K562 (cell line): ENCODE data around the gene FAM53B. TPM values are rescaled to one million over a fixed set of nuclear protein-coding genes. Genes with fewer than 3 reads are reported as not detected.

Experiments
- ATAC-seq: fragments of 200-7000 bp; cut with Tn5 transposase; 3 replicates; pipeline ENCODE4 v1.9.1; 2020; ENCODE audit warnings: moderate library complexity
- BruUV-seq: library from RNA; stranded (reverse); fragments of 400-500 nt; replicated peaks from 2 replicates; lab custom pipeline; 2021; lab: Mats Ljungman, UMichigan
- CTCF ChIA-PET: fragments of 300-600 bp; formaldehyde crosslinking; extraction: SDS; loops from one replicate; lab custom pipeline; 2021; ENCODE audit warnings: low intra/inter-chr PET ratio; lab: Yijun Ruan, JAX
- POLR2A ChIA-PET: fragments of 300-600, 350-650 bp; sonication (Branson Sonifier 250); formaldehyde crosslinking; extraction: SDS; loops from one replicate; lab custom pipeline; 2021; ENCODE audit warnings: antibody characterized with exemption, inconsistent platforms; lab: Yijun Ruan, JAX
- DNase-seq, 4 experiments: peaks; one replicate each; pipeline versions ENCODE4 v3.0.0 to v3.0.0-alpha.2; 2011 to 2018; ENCODE audit warnings: low spot score in 3 of 4, mixed read lengths in 3 of 4; ENCODE audit errors: extremely low read depth in 1 of 4
- FAIRE-seq: peaks from 2 replicates; lab custom pipeline; 2011; peaks lifted over from hg19 to GRCh38; lab: Jason Lieb, UNC
- H2AFZ ChIP-seq: 2 replicates; pipeline ENCODE4 v1.6.0; 2011; ENCODE audit warnings: low read depth, low read length, control low read depth, inconsistent platforms
- H3K27ac ChIP-seq: fragments of 200-600 bp; 3 replicates; pipeline ENCODE4 v1.8.0; 2011; ENCODE audit warnings: low read depth, mild to moderate bottlenecking, control low read depth, inconsistent platforms, low read length, moderate library complexity, mixed read lengths; ENCODE audit errors: extremely low read depth
- H3K27me3 ChIP-seq, 2 experiments: fragments of 300-600 bp in 1 of 2; 2 replicates in 1 of 2; 3 replicates in 1 of 2; pipeline versions ENCODE4 v1.6.0 to v1.8.0; 2011; ENCODE audit warnings: inconsistent platforms in 2 of 2, low read length in 2 of 2, mild to moderate bottlenecking in 1 of 2, mixed read lengths in 1 of 2, moderate library complexity in 1 of 2; ENCODE audit not compliant: control insufficient read depth in 2 of 2, insufficient read depth in 2 of 2
- H3K36me3 ChIP-seq: fragments of 300-600 bp; 3 replicates; pipeline ENCODE4 v1.8.0; 2011; ENCODE audit warnings: mild to moderate bottlenecking, low read length, inconsistent platforms; ENCODE audit not compliant: control insufficient read depth, insufficient read depth
- H3K4me1 ChIP-seq, 2 experiments: fragments of 200-600 bp in 1 of 2; replicated peaks in 1 of 2; 2 replicates in 1 of 2; 3 replicates in 1 of 2; pipeline versions ENCODE4 v1.5.1 to v1.8.0; 2011; ENCODE audit warnings: inconsistent platforms in 2 of 2, low read length in 2 of 2, mild to moderate bottlenecking in 1 of 2, mixed read lengths in 1 of 2, moderate library complexity in 1 of 2; ENCODE audit not compliant: control insufficient read depth in 2 of 2, insufficient read depth in 2 of 2
- H3K4me2 ChIP-seq: 2 replicates; pipeline ENCODE4 v1.6.1; 2011; ENCODE audit warnings: low read length, control low read depth, inconsistent platforms, mixed read lengths; ENCODE audit not compliant: insufficient read depth
- H3K4me3 ChIP-seq: fragments of 200-600 bp; sonication (generic), shearing (Covaris generic); 2 replicates; pipeline ENCODE4 v1.5.1; 2016; ENCODE audit warnings: control low read depth, inconsistent platforms
- H3K79me2 ChIP-seq: fragments of 200-600 bp; 3 replicates; pipeline ENCODE4 v1.8.0; 2011; ENCODE audit warnings: low read length, inconsistent platforms; ENCODE audit not compliant: control insufficient read depth, insufficient read depth
- H3K9ac ChIP-seq, 2 experiments: 2 replicates each; pipeline versions ENCODE4 v1.6.0 to v1.6.1; 2011; ENCODE audit warnings: low read depth in 2 of 2, low read length in 2 of 2, control low read depth in 1 of 2, inconsistent platforms in 1 of 2, mild to moderate bottlenecking in 1 of 2, mixed read lengths in 1 of 2; ENCODE audit not compliant: insufficient read depth in 1 of 2
- H3K9me1 ChIP-seq: one replicate; pipeline ENCODE4 v1.6.0; 2011; ENCODE audit warnings: inconsistent platforms, mild to moderate bottlenecking, low read length, moderate library complexity; ENCODE audit not compliant: control insufficient read depth, insufficient read depth
- H3K9me3 ChIP-seq: replicated peaks from 2 replicates; pipeline ENCODE4 v1.5.1; 2011; ENCODE audit warnings: low read depth, low read length, inconsistent platforms; ENCODE audit not compliant: control insufficient read depth, insufficient read depth
- H4K20me1 ChIP-seq: replicated peaks from 2 replicates; pipeline ENCODE4 v1.6.1; 2011; ENCODE audit warnings: low read length, inconsistent platforms, mixed read lengths; ENCODE audit not compliant: control insufficient read depth, insufficient read depth
- CTCFL ChIP-seq: IDR thresholded peaks from 2 replicates; pipeline ENCODE4 v1.6.1; 2011; ENCODE audit warnings: borderline replicate concordance, low read depth, mild to moderate bottlenecking, moderate library complexity, low read length; ENCODE audit not compliant: insufficient read depth, poor library complexity, severe bottlenecking
- ETS1 ChIP-seq: conservative IDR thresholded peaks from 2 replicates; pipeline ENCODE4 v1.6.1; 2011; ENCODE audit warnings: low read depth, mild to moderate bottlenecking, low read length; ENCODE audit not compliant: control insufficient read depth
- GATAD2A ChIP-seq: fragments of 450-650 bp; IDR thresholded peaks from 2 replicates; pipeline ENCODE4 v1.6.1; 2017
- HNRNPLL ChIP-seq: fragments of 200-400 bp; formaldehyde crosslinking; IDR thresholded peaks from 2 replicates; pipeline ENCODE4 v1.6.1; 2017; ENCODE audit warnings: low read length, low read depth, mild to moderate bottlenecking; ENCODE audit not compliant: poor library complexity, severe bottlenecking
- NR1H2 ChIP-seq: sonication (generic); formaldehyde crosslinking; IDR thresholded peaks from 2 replicates; pipeline ENCODE4 v1.4.0; 2020; ENCODE audit warnings: mild to moderate bottlenecking, missing genetic modification reagents
- RBM17 ChIP-seq: fragments of 200-400 bp; formaldehyde crosslinking; IDR thresholded peaks from 2 replicates; pipeline ENCODE4 v1.6.1; 2017; ENCODE audit warnings: low read depth, mild to moderate bottlenecking, low read length, borderline replicate concordance
- SAFB2 ChIP-seq: fragments of 200-400 bp; formaldehyde crosslinking; IDR thresholded peaks from 2 replicates; pipeline ENCODE4 v1.6.1; 2018; ENCODE audit warnings: borderline replicate concordance, low read length, low read depth, moderate library complexity; ENCODE audit not compliant: severe bottlenecking
- SUPT5H ChIP-seq: fragments of 450-650 bp; IDR thresholded peaks from 2 replicates; pipeline ENCODE4 v1.6.1; 2016
- TCF3 ChIP-seq: sonication (generic); formaldehyde crosslinking; IDR thresholded peaks from 2 replicates; pipeline ENCODE4 v1.4.0; 2020; ENCODE audit warnings: mild to moderate bottlenecking, missing genetic modification reagents
- VEZF1 ChIP-seq: fragments of 200-800 bp; sonication (Bioruptor generic); IDR thresholded peaks from 2 replicates; pipeline ENCODE4 v1.6.1; 2017; ENCODE audit warnings: missing genetic modification characterization, missing compliant biosample characterization
- ZNF57 ChIP-seq: fragments of 450-650 bp; formaldehyde crosslinking; IDR thresholded peaks from 2 replicates; pipeline ENCODE4 v1.4.0; 2020; ENCODE audit warnings: mild to moderate bottlenecking, moderate library complexity
- WGBS: fragments of 100-300 bp; shearing (Covaris generic); methylation state at CpG from one replicate; pipeline ENCODE4 v1.1.6; 2016; ENCODE audit warnings: low coverage, mixed read lengths; ENCODE audit not compliant: insufficient coverage; ENCODE audit errors: missing lambda C conversion rate; 5-methylcytosine and 5-hydroxymethylcytosine counted together
- in situ Hi-C: fragments of 300-500 bp; cut with MboI; formaldehyde crosslinking; loops from 4 replicates; pipeline ENCODE4 v1.15.0; 2018; ENCODE audit warnings: inconsistent platforms, mixed read lengths
- intact Hi-C: fragments of 100-400 bp; cut with micrococcal nuclease; formaldehyde crosslinking; loops from 2 replicates; pipeline ENCODE4 v1.14.2; 2022
- polyA plus RNA-seq, 8 experiments: library from polyadenylated mRNA; depleted of rRNA in 4 of 8; stranded (reverse) in 5 of 8; unstranded in 3 of 8; fragments of >200 nt; fragmentation: Nextera tagmentation in 2 of 8; fragmentation: Illumina TruSeq in 1 of 8; extraction: Ambion mirVana in 2 of 8; extraction: Trizol in 1 of 8; gene quantifications; 2 replicates each; pipeline versions ENCODE4 v1.2.1 to v1.2.3, GENCODE V29; 2011 to 2014; ENCODE audit warnings: inconsistent platforms in 1 of 8, missing spikeins in 1 of 8
- total RNA-seq, 7 experiments: library from RNA; depleted of rRNA in 6 of 7; stranded (reverse); fragments of >200 nt in 6 of 7; fragmentation: Illumina TruSeq in 2 of 7; extraction: Trizol in 2 of 7; gene quantifications; 2 replicates each; pipeline versions ENCODE4 v1.2.1 to v1.2.3, GENCODE V29; 2011 to 2021; ENCODE audit warnings: low replicate concordance in 1 of 7
- TF ChIP-seq, protein P1 (sequence below), 2 experiments: fragments of 200-800 bp in 1 of 2; sonication (Bioruptor generic) in 1 of 2; sonication (generic) in 1 of 2; formaldehyde crosslinking in 1 of 2; IDR thresholded peaks in 1 of 2; conservative IDR thresholded peaks in 1 of 2; 2 replicates each; pipeline versions ENCODE4 v1.5.0 to v1.6.1; 2016 to 2020; ENCODE audit warnings: missing compliant biosample characterization in 1 of 2, missing genetic modification characterization in 1 of 2, missing genetic modification reagents in 1 of 2

The FAM53B gene
- total and polyA plus RNA-seq, 9 of the 15 experiments (the other 6 are each of a cell fraction or from before 2014, with no cell fraction given), result 0.03 to 16.5 (median 5.0) TPM

DNA sequence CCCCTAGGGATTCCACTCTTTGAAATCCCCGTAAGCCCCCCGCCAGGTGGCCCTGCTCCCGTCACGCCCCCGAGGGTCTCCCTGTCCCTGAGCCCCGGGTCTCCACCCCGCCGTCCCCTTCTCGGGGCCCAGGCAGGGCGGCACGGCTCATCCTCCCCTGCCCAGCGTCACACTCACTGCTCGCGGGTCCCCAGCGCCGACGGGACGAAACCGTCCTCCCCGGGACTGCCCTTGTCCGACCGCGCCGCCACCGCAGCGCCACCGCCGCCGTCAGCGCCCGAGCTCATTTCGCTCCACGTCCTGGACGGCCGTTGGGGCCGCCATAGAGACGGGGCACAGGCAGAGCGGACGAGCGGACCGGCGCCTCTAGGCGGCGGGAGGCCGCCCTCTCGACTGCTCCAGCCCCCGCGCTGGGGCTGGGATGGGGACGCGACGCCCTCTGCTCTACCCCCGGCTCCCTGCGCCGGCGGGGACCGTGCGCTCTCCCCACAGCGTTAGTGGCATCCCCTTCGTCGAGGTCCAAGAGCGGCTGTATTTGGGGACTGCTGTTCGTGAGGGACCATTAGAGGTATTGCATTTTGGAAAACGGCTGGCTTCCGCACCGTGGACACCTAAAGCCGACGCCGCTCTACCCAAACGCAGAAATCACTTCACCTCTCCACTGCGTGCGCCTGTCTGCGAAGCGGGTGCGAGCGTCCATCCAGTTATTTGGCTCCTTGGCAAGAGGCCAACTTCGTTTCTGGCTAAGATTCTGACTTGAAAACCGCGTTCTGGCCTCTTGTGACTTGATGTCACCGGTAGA lies 47.6 kb upstream of the FAM53B start, which contains the start of gene EEF1AKMT2:
Gene EEF1AKMT2, minus strand, starts transcription at position 341 of the 802 bp plus-strand sequence. Its CDS starts 54 bp downstream, at position 287.
- intact Hi-C loops (loop anchor here (5.0 to 10.0 kb wide), 2 partner anchors 253 to 361 kb away; no protein-coding TSS in a partner anchor), in situ Hi-C loops (no loop called here)
- TF ChIP-seq GATAD2A (0 out of 2 replicates have a peak, but pooled peaks have one; percentile 15), ZNF57 (CRISPR knock-in tag) (no peak), TCF3 (CRISPR knock-in tag) (peak; percentile 31; the same call in 1 of the 2 replicates), HNRNPLL (peak; percentile 84), CTCFL (peak; percentile 24), ETS1 (peak; percentile 57), RBM17 (no peak), SAFB2 (no peak), NR1H2 (CRISPR knock-in tag) (0 out of 2 replicates have a peak, but pooled peaks have one; percentile 82), VEZF1 (CRISPR knock-in tag) (peak; percentile 64), SUPT5H (peak; percentile 93)
- TF ChIP-seq, protein P1, sequence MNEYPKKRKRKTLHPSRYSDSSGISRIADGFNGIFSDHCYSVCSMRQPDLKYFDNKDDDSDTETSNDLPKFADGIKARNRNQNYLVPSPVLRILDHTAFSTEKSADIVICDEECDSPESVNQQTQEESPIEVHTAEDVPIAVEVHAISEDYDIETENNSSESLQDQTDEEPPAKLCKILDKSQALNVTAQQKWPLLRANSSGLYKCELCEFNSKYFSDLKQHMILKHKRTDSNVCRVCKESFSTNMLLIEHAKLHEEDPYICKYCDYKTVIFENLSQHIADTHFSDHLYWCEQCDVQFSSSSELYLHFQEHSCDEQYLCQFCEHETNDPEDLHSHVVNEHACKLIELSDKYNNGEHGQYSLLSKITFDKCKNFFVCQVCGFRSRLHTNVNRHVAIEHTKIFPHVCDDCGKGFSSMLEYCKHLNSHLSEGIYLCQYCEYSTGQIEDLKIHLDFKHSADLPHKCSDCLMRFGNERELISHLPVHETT (CRISPR knock-in tag; conservative IDR thresholded peaks at IDR 0.05 in 1 of 2, IDR thresholded peaks at IDR 0.05 in 1 of 2), result peak in 1 of 2 experiments; percentile 90; a peak in 2 of 4 replicates

More for the DNA sequence above, 47.6 kb upstream of the FAM53B start, which contains the start of gene EEF1AKMT2:
- CTCF ChIA-PET, result no interaction called here
- peak; percentile 85 to 91 (median 88) for DNase-seq
- peak; percentile 92 for ATAC-seq
- H2AFZ ChIP-seq, result peak within 1 kb of the TSS; percentile 98
- no peaks in the 10 kb centered on the region for H4K20me1 ChIP-seq
- peaks cover 33% of the 10 kb centered on the region; the same call in 2 of the 3 replicates for H3K36me3 ChIP-seq
- no peaks in the 10 kb centered on the region for H3K9me1 ChIP-seq
- peak; percentile 75 for FAIRE-seq
- H3K27ac ChIP-seq, result peak within 1 kb of the TSS; percentile 86
- H3K4me3 ChIP-seq, result peak within 1 kb of the TSS; percentile 60
- no peaks in the 10 kb centered on the region for H3K27me3 ChIP-seq
- TSS peak; percentile 84 for BruUV-seq
- POLR2A ChIA-PET, result interaction anchor here (0.6 to 2.3 kb wide), 5 partner anchors 10 to 811 kb away, joined by 3 to 9 read pairs (median 3); partner anchors contain the start of gene ABRAXAS2
- peak within 1 kb of the TSS; percentile 87 to 99 for H3K9ac ChIP-seq
- H3K4me1 ChIP-seq, result peaks cover 2 to 10% of the 10 kb centered on the region in 2 experiments; a peak in 3 of 5 replicates
- 0% methylated on average over 37 of the region's 79 CpGs for WGBS
- H3K4me2 ChIP-seq, result peak within 1 kb of the TSS; percentile 97
- H3K9me3 ChIP-seq, result 0 out of 2 replicates have a peak, but pooled peaks cover 2% of the 10 kb centered on the region
- peaks cover 27% of the 10 kb centered on the region for H3K79me2 ChIP-seq
